HepG2 (cell line): Measurements from ENCODE around the gene HSD11B1. TPM values are rescaled to one million over a fixed set of nuclear protein-coding genes. Genes with fewer than 3 reads are reported as not detected.
A peak's percentile ranks its signal among the peaks of the same experiment; 100 is the strongest.

Experiments used
- ARNT2 ChIP-seq: sonication (generic); formaldehyde crosslinking; IDR thresholded peaks from 2 replicates; pipeline ENCODE4 v1.8.0; 2022; ENCODE audit warnings: mild to moderate bottlenecking, low read depth, missing genetic modification reagents, moderate library complexity
- FOXP4 ChIP-seq: sonication (generic); formaldehyde crosslinking; IDR thresholded peaks from 2 replicates; pipeline ENCODE4 v1.4.0; 2020; ENCODE audit warnings: missing genetic modification reagents
- PCBP1 ChIP-seq: fragments of 200-400 bp; formaldehyde crosslinking; IDR thresholded peaks from 2 replicates; pipeline ENCODE4 v1.6.1; 2017; ENCODE audit warnings: mild to moderate bottlenecking, low read depth, low read length, borderline replicate concordance
- RELA ChIP-seq: sonication (generic); formaldehyde crosslinking; IDR thresholded peaks from 2 replicates; pipeline ENCODE4 v1.4.0; 2020; ENCODE audit warnings: missing genetic modification reagents
- ZBTB39 ChIP-seq: sonication (generic); formaldehyde crosslinking; IDR thresholded peaks from 2 replicates; pipeline ENCODE4 v1.5.0; 2020; ENCODE audit warnings: missing genetic modification reagents
- ZHX2 ChIP-seq, 2 experiments: sonication (generic) in 1 of 2; formaldehyde crosslinking in 1 of 2; IDR thresholded peaks; 2 replicates each; pipeline versions ENCODE4 v1.6.1 to v1.9.0; 2014 to 2022; ENCODE audit warnings: antibody characterized with exemption in 1 of 2, borderline replicate concordance in 1 of 2, inconsistent platforms in 1 of 2, low read depth in 1 of 2, missing genetic modification reagents in 1 of 2
- ZNF142 ChIP-seq: sonication (generic); formaldehyde crosslinking; IDR thresholded peaks from 2 replicates; pipeline ENCODE4 v1.4.0; 2020; ENCODE audit warnings: missing genetic modification reagents
- ZNF724P ChIP-seq: sonication (generic); formaldehyde crosslinking; IDR thresholded peaks from 2 replicates; pipeline ENCODE4 v1.8.0; 2022; ENCODE audit warnings: missing genetic modification reagents, borderline replicate concordance
- polyA plus RNA-seq, 8 experiments: library from polyadenylated mRNA; depleted of rRNA in 3 of 8; stranded (reverse) in 7 of 8; unstranded in 1 of 8; fragments of >200 nt; fragmentation: Illumina TruSeq in 4 of 8; extraction: Trizol in 4 of 8; gene quantifications; 2 replicates each; pipeline versions ENCODE4 v1.2.1 to v1.2.3, GENCODE V29; 2011 to 2016; ENCODE audit warnings: low read depth in 4 of 8, missing spikeins in 1 of 8, mixed read lengths in 1 of 8; ENCODE audit not compliant: insufficient read depth in 1 of 8
- total RNA-seq, 5 experiments: library from RNA; depleted of rRNA; stranded (reverse); fragments of >200 nt; fragmentation: Illumina TruSeq; extraction: Trizol; gene quantifications; 2 replicates each; pipeline ENCODE4 v1.2.3, GENCODE V29; 2016; ENCODE audit warnings: low read depth in 1 of 5

The HSD11B1 gene
- total and polyA plus RNA-seq, 2 of the 13 experiments (the other 11 are each of a cell fraction or from before 2014, with no cell fraction given), result not detected

- TF ChIP-seq ARNT2 (peak; percentile 76; the same call in 1 of the 2 replicates), ZNF724P (CRISPR knock-in tag) (peak; percentile 78; the same call in 1 of the 2 replicates), ZHX2 (IDR thresholded peaks at IDR 0.05; ENCODE audit: low read depth) (no peak), ZHX2 (CRISPR knock-in tag; IDR thresholded peaks at IDR 0.05; ENCODE audit: borderline replicate concordance) (no peak), RELA (no peak), ZBTB39 (no peak), ZNF142 (CRISPR knock-in tag) (no peak), FOXP4 (peak; percentile 52; the same call in 1 of the 2 replicates), PCBP1 (no peak)
Observed at GRCh38 chr1:209747580-209748262, 43.1 kb downstream of the HSD11B1 start (continued).
